Measurements from ENCODE around the gene RASGRF1. TPM values are rescaled to one million over a fixed set of nuclear protein-coding genes. Genes with fewer than 3 reads are reported as not detected.

The RASGRF1 gene
- total RNA-seq, 3 donors from 2014 or later, result 0.15 to 0.16 TPM; not detected in 1

DNA sequence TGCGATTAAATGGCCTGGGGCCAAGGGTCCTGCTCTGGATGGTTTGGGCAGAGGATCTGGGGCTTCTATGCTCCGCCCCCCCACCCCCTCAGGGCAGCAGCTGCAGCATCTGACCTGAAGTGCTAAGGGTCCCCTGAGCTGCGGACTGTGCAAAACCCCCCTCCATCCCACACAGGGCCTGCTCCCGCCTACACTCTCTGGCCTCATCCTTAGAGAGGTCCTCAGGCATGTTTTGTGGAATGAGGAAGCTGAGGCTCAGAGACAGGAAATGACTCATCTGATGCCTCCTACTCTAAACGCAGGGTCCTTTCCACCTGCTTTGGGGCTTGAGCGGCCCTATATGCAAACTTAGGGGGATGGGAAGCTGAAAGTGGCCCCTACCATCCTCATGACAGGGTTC, 86.2 kb downstream of the RASGRF1 start:
- H3K36me3 ChIP-seq, result no peaks in the 10 kb centered on the region
- TF ChIP-seq, protein P1, sequence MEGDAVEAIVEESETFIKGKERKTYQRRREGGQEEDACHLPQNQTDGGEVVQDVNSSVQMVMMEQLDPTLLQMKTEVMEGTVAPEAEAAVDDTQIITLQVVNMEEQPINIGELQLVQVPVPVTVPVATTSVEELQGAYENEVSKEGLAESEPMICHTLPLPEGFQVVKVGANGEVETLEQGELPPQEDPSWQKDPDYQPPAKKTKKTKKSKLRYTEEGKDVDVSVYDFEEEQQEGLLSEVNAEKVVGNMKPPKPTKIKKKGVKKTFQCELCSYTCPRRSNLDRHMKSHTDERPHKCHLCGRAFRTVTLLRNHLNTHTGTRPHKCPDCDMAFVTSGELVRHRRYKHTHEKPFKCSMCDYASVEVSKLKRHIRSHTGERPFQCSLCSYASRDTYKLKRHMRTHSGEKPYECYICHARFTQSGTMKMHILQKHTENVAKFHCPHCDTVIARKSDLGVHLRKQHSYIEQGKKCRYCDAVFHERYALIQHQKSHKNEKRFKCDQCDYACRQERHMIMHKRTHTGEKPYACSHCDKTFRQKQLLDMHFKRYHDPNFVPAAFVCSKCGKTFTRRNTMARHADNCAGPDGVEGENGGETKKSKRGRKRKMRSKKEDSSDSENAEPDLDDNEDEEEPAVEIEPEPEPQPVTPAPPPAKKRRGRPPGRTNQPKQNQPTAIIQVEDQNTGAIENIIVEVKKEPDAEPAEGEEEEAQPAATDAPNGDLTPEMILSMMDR (IDR thresholded peaks at IDR 0.05), result no peak
- TF ChIP-seq POLR2AphosphoS5 (IDR thresholded peaks at IDR 0.05) (peak in 1 of 3 donors; percentile 14), POLR2A (IDR thresholded peaks at IDR 0.05) (no peak)
- H3K27me3 ChIP-seq, result no peaks in the 10 kb centered on the region
- peak overlapping the region in 1 of 3 donors; percentile 6 for H3K4me3 ChIP-seq
- peaks cover 8 to 9% of the 10 kb centered on the region in 2 donors for H3K4me1 ChIP-seq
- intact Hi-C loops (cut with DNase I; ENCODE audit: low total_unique reads), result no loop called here
- H3K9me3 ChIP-seq, result no peaks in the 10 kb centered on the region
- H3K27ac ChIP-seq, result peak overlapping the region; percentile 25 to 35
- peak in 1 of 2 donors; percentile 38 for DNase-seq (ENCODE audit: low spot score in 2 of 2)

DNA sequence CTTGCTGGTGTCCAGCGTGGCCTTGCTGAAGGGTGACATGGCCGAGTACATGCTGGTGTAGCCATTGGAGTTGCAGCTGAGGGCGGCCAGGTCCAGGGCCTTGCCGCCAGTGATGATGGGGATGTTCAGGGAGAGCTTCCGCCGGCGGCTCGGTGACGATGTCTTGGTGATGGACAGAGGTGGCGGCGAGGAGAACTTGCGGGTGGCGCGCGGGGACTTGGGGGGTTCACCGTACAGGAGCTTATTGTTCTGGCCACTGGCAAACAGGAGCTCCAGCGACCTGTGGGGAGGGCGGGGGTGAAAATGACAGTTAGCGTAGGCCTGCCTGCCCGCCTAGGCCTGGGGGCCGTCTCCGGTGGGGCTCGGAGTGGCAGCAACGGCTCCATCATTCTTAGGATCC, 86.7 kb downstream of the RASGRF1 start:
- Histone ChIP-seq H3K27me3 (no peaks in the 10 kb centered on the region), H3K4me1 (peaks cover 8 to 9% of the 10 kb centered on the region in 2 donors), H3K27ac (peak overlapping the region in 1 of 2 donors; percentile 35), H3K4me3 (peak overlapping the region in 1 of 3 donors; percentile 6), H3K9me3 (no peaks in the 10 kb centered on the region), H3K36me3 (no peaks in the 10 kb centered on the region)
- intact Hi-C loops (cut with DNase I; ENCODE audit: low total_unique reads), result no loop called here
- no peak for DNase-seq (ENCODE audit: low spot score in 2 of 2)
- TF ChIP-seq, protein P1 (IDR thresholded peaks at IDR 0.05), result no peak
- TF ChIP-seq POLR2AphosphoS5 (IDR thresholded peaks at IDR 0.05) (no peak), POLR2A (IDR thresholded peaks at IDR 0.05) (no peak)

DNA sequence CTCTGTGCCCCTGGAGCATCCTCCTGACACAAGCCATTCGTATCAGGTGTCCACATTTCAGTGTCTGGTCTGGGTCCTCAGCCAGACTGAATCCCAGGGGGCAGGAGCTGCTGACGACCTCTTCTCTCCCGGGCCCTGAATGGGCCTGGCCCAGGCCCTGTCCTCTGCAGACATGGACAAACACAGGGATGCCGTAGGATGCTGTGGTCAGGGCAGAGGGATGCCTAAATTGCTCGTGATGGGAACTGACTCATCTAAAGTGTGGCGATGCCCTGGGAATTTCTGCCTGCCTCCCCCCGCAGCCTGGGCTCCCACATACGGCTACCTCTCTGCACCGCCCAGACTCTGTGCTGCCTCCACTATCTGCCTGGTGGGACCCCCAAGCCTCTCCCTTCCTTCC, 87.3 kb downstream of the RASGRF1 start:
- H3K9me3 ChIP-seq, result no peaks in the 10 kb centered on the region
- intact Hi-C loops (cut with DNase I; ENCODE audit: low total_unique reads), result no loop called here
- no peak for DNase-seq (ENCODE audit: low spot score in 2 of 2)

DNA sequence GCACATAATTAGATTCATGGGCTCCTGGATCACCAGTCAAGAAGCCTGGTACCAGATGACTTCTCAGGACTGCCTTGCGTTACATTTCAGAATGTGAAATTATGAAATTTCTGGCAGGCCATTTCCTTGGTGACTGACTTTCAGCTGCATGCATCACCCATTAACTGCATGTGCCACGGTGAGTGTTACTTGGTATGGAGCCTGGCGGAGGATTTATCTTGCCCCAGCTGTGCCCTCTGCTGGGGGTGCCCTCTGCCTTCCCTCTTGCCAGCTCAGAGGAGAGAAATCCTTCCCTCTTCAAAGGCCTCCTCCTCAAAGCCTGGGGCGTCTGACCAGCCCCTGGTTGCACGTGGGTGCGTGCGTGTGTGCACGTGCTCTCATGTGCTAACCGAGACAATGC, 88.0 kb downstream of the RASGRF1 start:
- Histone ChIP-seq H3K36me3 (no peaks in the 10 kb centered on the region), H3K27ac (no peak overlapping the region), H3K9me3 (no peaks in the 10 kb centered on the region), H3K4me1 (peaks cover 8 to 9% of the 10 kb centered on the region in 2 donors), H3K27me3 (no peaks in the 10 kb centered on the region), H3K4me3 (no peak overlapping the region)
- no peak for TF ChIP-seq POLR2A (IDR thresholded peaks at IDR 0.05)
- no peak for TF ChIP-seq POLR2AphosphoS5 (IDR thresholded peaks at IDR 0.05)
- TF ChIP-seq, protein P1 (IDR thresholded peaks at IDR 0.05), result no peak
- DNase-seq (ENCODE audit: low spot score in 2 of 2), result no peak
- intact Hi-C loops (cut with DNase I; ENCODE audit: low total_unique reads), result no loop called here

More for the DNA sequence above, 87.3 kb downstream of the RASGRF1 start:
- no peak overlapping the region for H3K27ac ChIP-seq
- TF ChIP-seq POLR2A (IDR thresholded peaks at IDR 0.05), result no peak
- no peak for TF ChIP-seq POLR2AphosphoS5 (IDR thresholded peaks at IDR 0.05)
- TF ChIP-seq, protein P1 (IDR thresholded peaks at IDR 0.05), result no peak
- H3K36me3 ChIP-seq, result no peaks in the 10 kb centered on the region
- H3K4me3 ChIP-seq, result no peak overlapping the region
- H3K27me3 ChIP-seq, result no peaks in the 10 kb centered on the region
- peaks cover 8 to 9% of the 10 kb centered on the region in 2 donors for H3K4me1 ChIP-seq

DNA sequence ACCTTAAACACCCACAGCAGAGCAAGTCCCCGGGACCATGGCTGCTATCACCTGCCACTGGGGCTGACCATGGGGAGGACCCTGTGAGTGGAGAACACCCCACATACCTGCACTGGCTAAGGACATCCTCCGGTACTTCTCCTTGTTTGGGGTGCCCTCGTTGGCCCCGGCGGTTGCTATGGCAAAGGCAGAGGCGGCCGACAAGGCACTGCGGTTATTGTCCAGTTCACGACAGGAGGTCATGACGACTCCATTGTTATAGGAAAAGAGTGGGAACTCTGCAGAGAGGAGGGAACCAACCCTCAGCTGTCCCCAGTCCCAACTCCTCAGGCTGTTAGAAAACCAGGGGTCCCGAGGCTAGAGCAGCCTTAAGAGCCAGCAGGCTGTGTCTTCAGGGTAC, 90.9 kb downstream of the RASGRF1 start:
- no peaks in the 10 kb centered on the region for H3K27me3 ChIP-seq
- no peaks in the 10 kb centered on the region for H3K36me3 ChIP-seq
- no peak for DNase-seq (ENCODE audit: low spot score in 2 of 2)
- intact Hi-C loops (cut with DNase I; ENCODE audit: low total_unique reads), result no loop called here
- no peaks in the 10 kb centered on the region for H3K9me3 ChIP-seq
- peaks cover 6 to 8% of the 10 kb centered on the region in 2 donors for H3K4me1 ChIP-seq
- TF ChIP-seq POLR2A (IDR thresholded peaks at IDR 0.05) (no peak), POLR2AphosphoS5 (IDR thresholded peaks at IDR 0.05) (no peak)
- TF ChIP-seq, protein P1 (IDR thresholded peaks at IDR 0.05), result no peak
- no peak overlapping the region for H3K27ac ChIP-seq
- H3K4me3 ChIP-seq, result no peak overlapping the region

All from breast epithelium (tissue), 4 donors.